WTC11 (cell line): Measurements from ENCODE around the gene KIF2A. TPM values are rescaled to one million over a fixed set of nuclear protein-coding genes. Genes with fewer than 3 reads are reported as not detected.

Experiments
- ATAC-seq: fragments of 200-7000 bp; cut with Tn5 transposase; 2 replicates; pipeline ENCODE4 v1.10.0; 2021; ENCODE audit warnings: mild to moderate bottlenecking, moderate library complexity
- CTCF ChIA-PET: fragments of 300-600 bp; sonication (Branson Sonifier 250); formaldehyde crosslinking; loops from one replicate; lab custom pipeline; 2021; ENCODE audit warnings: antibody characterized with exemption; lab: Charles Lee
- POLR2A ChIA-PET: fragments of 350-600 bp; sonication (Branson Sonifier 250); formaldehyde crosslinking; loops from one replicate; lab custom pipeline; 2021; ENCODE audit warnings: antibody characterized with exemption; lab: Charles Lee
- DNase-seq: peaks from one replicate; pipeline ENCODE4 v3.0.0; 2021; ENCODE audit warnings: low spot score
- H3K27ac Mint-ChIP-seq: 2 replicates; pipeline ENCODE4 v1.8.0; 2021; ENCODE audit warnings: mixed read lengths
- H3K27me3 Mint-ChIP-seq: 2 replicates; pipeline ENCODE4 v1.8.0; 2021; ENCODE audit warnings: low read depth, mild to moderate bottlenecking, moderate library complexity, mixed read lengths
- H3K36me3 Mint-ChIP-seq: 2 replicates; pipeline ENCODE4 v1.8.0; 2021; ENCODE audit warnings: mixed read lengths
- H3K4me1 Mint-ChIP-seq: 2 replicates; pipeline ENCODE4 v1.8.0; 2022; ENCODE audit warnings: mixed read lengths
- H3K4me3 Mint-ChIP-seq: 2 replicates; pipeline ENCODE4 v1.8.0; 2021; ENCODE audit warnings: mild to moderate bottlenecking, moderate library complexity, mixed read lengths
- H3K9me3 Mint-ChIP-seq: 2 replicates; pipeline ENCODE4 v1.8.0; 2021; ENCODE audit warnings: mixed read lengths
- ARID4B ChIP-seq: sonication (generic); formaldehyde crosslinking; IDR thresholded peaks from 2 replicates; pipeline ENCODE4 v1.8.0; 2023; ENCODE audit warnings: missing genetic modification reagents, mild to moderate bottlenecking, borderline replicate concordance
- ATF1 ChIP-seq: sonication (generic); formaldehyde crosslinking; IDR thresholded peaks from 2 replicates; pipeline ENCODE4 v1.8.1; 2023; ENCODE audit warnings: mild to moderate bottlenecking, moderate library complexity, missing genetic modification reagents
- CBFB ChIP-seq: sonication (generic); formaldehyde crosslinking; IDR thresholded peaks from 2 replicates; pipeline ENCODE4 v1.8.1; 2022; ENCODE audit warnings: mild to moderate bottlenecking, low read depth, missing genetic modification reagents
- CREB1 ChIP-seq: sonication (generic); formaldehyde crosslinking; IDR thresholded peaks from 2 replicates; pipeline ENCODE4 v1.8.0; 2023; ENCODE audit warnings: mild to moderate bottlenecking, missing genetic modification reagents
- E2F1 ChIP-seq: sonication (generic); formaldehyde crosslinking; IDR thresholded peaks from 2 replicates; pipeline ENCODE4 v1.8.0; 2022; ENCODE audit warnings: mild to moderate bottlenecking, missing genetic modification reagents
- EMX1 ChIP-seq: fragments of 250-450 bp; sonication (Bioruptor Pico); IDR thresholded peaks from 2 replicates; pipeline ENCODE4 v1.8.0; 2021; ENCODE audit warnings: mild to moderate bottlenecking
- FOXK1 ChIP-seq: sonication (generic); formaldehyde crosslinking; IDR thresholded peaks from 2 replicates; pipeline ENCODE4 v1.8.0; 2022; ENCODE audit warnings: mild to moderate bottlenecking, moderate library complexity, missing genetic modification reagents
- FOXP1 ChIP-seq: sonication (generic); formaldehyde crosslinking; IDR thresholded peaks from 2 replicates; pipeline ENCODE4 v1.8.0; 2022; ENCODE audit warnings: missing genetic modification reagents, mild to moderate bottlenecking, moderate library complexity, borderline replicate concordance
- GABPB1 ChIP-seq: sonication (generic); formaldehyde crosslinking; IDR thresholded peaks from 2 replicates; pipeline ENCODE4 v1.8.1; 2023; ENCODE audit warnings: mild to moderate bottlenecking, missing genetic modification reagents
- HMGXB4 ChIP-seq: sonication (generic); formaldehyde crosslinking; IDR thresholded peaks from 2 replicates; pipeline ENCODE4 v1.8.1; 2023; ENCODE audit warnings: mild to moderate bottlenecking, moderate library complexity, missing genetic modification reagents
- IRF2 ChIP-seq: sonication (generic); formaldehyde crosslinking; IDR thresholded peaks from 2 replicates; pipeline ENCODE4 v1.8.0; 2022; ENCODE audit warnings: low read depth, missing genetic modification reagents, borderline replicate concordance
- JAZF1 ChIP-seq: fragments of 250-450 bp; sonication (Bioruptor Pico); IDR thresholded peaks from 2 replicates; pipeline ENCODE4 v1.9.0; 2021; ENCODE audit warnings: moderate library complexity, mild to moderate bottlenecking, inconsistent platforms
- NR2C2 ChIP-seq: sonication (generic); formaldehyde crosslinking; IDR thresholded peaks from 2 replicates; pipeline ENCODE4 v1.8.0; 2022; ENCODE audit warnings: mild to moderate bottlenecking, missing genetic modification reagents
- RELA ChIP-seq: sonication (generic); formaldehyde crosslinking; IDR thresholded peaks from 2 replicates; pipeline ENCODE4 v1.8.1; 2022; ENCODE audit warnings: missing genetic modification reagents, mild to moderate bottlenecking, borderline replicate concordance
- SMAD3 ChIP-seq: sonication (generic); formaldehyde crosslinking; IDR thresholded peaks from 2 replicates; pipeline ENCODE4 v1.8.0; 2022; ENCODE audit warnings: missing genetic modification reagents, mild to moderate bottlenecking, borderline replicate concordance
- SMAD4 ChIP-seq: sonication (generic); formaldehyde crosslinking; IDR thresholded peaks from 2 replicates; pipeline ENCODE4 v1.8.0; 2022; ENCODE audit warnings: mild to moderate bottlenecking, missing genetic modification reagents
- USF2 ChIP-seq: sonication (generic); formaldehyde crosslinking; IDR thresholded peaks from 2 replicates; pipeline ENCODE4 v1.8.1; 2023; ENCODE audit warnings: mild to moderate bottlenecking, missing genetic modification reagents, moderate library complexity
- ZNF121 ChIP-seq: sonication (generic); formaldehyde crosslinking; IDR thresholded peaks from 2 replicates; pipeline ENCODE4 v1.8.0; 2023; ENCODE audit warnings: missing genetic modification reagents
- ZNF219 ChIP-seq: sonication (generic); formaldehyde crosslinking; IDR thresholded peaks from 2 replicates; pipeline ENCODE4 v1.8.0; 2023; ENCODE audit warnings: missing genetic modification reagents, mild to moderate bottlenecking, borderline replicate concordance
- ZNF423 ChIP-seq: fragments of 250-450 bp; sonication (Bioruptor Pico); IDR thresholded peaks from 2 replicates; pipeline ENCODE4 v2.1.2; 2022; ENCODE audit warnings: mild to moderate bottlenecking, moderate library complexity
- ZNF512 ChIP-seq: sonication (generic); formaldehyde crosslinking; IDR thresholded peaks from 2 replicates; pipeline ENCODE4 v1.8.1; 2022; ENCODE audit warnings: missing genetic modification reagents, borderline replicate concordance
- total RNA-seq: library from RNA; stranded (reverse); gene quantifications from 3 replicates; pipeline ENCODE4 v1.2.3, GENCODE V29; 2021

KIF2A gene
- total RNA-seq, 1 experiment from 2014 or later = 77.8 TPM

GRCh38 chr5:62412549-62413329, 106.7 kb downstream of the KIF2A start, which contains the start of gene IPO11 (continued):
- peak; percentile 78; the same call in 1 of the 2 replicates for TF ChIP-seq FOXP1 (CRISPR knock-in tag)
- no peak for TF ChIP-seq SMAD3 (CRISPR knock-in tag)
- no peak for TF ChIP-seq ZNF121 (CRISPR knock-in tag)
- TF ChIP-seq ZNF423 (CRISPR knock-in tag) = no peak
- peak; percentile 79 for TF ChIP-seq CREB1 (CRISPR knock-in tag)
- TF ChIP-seq IRF2 (CRISPR knock-in tag) = no peak
- TF ChIP-seq ARID4B = peak; percentile 63; the same call in 1 of the 2 replicates
- TF ChIP-seq SMAD4 (CRISPR knock-in tag) = no peak
- TF ChIP-seq ZNF219 (CRISPR knock-in tag) = no peak
- TF ChIP-seq GABPB1 (CRISPR knock-in tag) = peak; percentile 68
- TF ChIP-seq FOXK1 (CRISPR knock-in tag) = peak; percentile 98
- TF ChIP-seq E2F1 (CRISPR knock-in tag) = no peak
- no peak for TF ChIP-seq HMGXB4

GRCh38 chr5:62413711-62414110, 107.7 kb downstream of the KIF2A start:
- DNase-seq (no peak), ATAC-seq (no peak)
- peaks cover 4% of the 10 kb centered on the region for H3K27me3 Mint-ChIP-seq
- no peaks in the 10 kb centered on the region for H3K9me3 Mint-ChIP-seq
- 0 out of 2 replicates have a peak overlapping the region, but pooled peaks have one; percentile 57 for H3K27ac Mint-ChIP-seq
- H3K4me1 Mint-ChIP-seq = peaks cover 7% of the 10 kb centered on the region
- H3K36me3 Mint-ChIP-seq = no peaks in the 10 kb centered on the region
- POLR2A ChIA-PET = interaction anchor here (1.9 kb wide), 1 partner anchor 10 kb away, joined by 30 read pairs; the partner anchor contains the start of gene DIMT1
- H3K4me3 Mint-ChIP-seq = peak overlapping the region; percentile 88
- CTCF ChIA-PET = interaction anchor here (0.9 to 1.8 kb wide), 3 partner anchors 10 to 367 kb away, joined by 3 to 11 read pairs (median 4); partner anchors contain the start of gene DIMT1
- TF ChIP-seq RELA (CRISPR knock-in tag) (no peak), CBFB (CRISPR knock-in tag) (no peak), ARID4B (no peak), USF2 (no peak), ZNF512 (CRISPR knock-in tag) (no peak), ATF1 (CRISPR knock-in tag) (no peak), JAZF1 (CRISPR knock-in tag) (no peak), EMX1 (CRISPR knock-in tag) (no peak), NR2C2 (CRISPR knock-in tag) (no peak)
